ENCODE measurements around the gene CD300E. TPM values are rescaled to one million over a fixed set of nuclear protein-coding genes. Genes with fewer than 3 reads are reported as not detected.

Gene CD300E
- total RNA-seq, 1 experiment from 2014 or later: not detected

DNA sequence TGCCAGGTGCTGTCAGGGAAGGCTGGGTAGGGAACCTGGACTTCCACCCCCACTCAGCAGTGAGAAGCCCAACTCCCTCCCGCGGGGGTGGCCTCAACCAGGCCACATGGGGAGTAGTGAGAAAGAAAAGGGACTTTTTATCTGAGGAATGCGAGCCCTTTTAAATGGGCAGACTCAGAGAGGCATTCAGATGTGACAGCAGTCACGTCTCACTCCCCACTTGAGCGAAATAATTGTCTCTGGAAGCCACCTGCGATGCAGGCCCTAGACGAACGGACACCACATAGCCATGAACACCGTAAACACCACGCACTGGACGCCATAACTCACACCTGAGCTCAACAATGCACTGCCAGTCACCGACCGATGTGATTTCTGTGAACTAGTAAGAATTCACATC lies 11.9 kb upstream of the CD300E start:
- ChIA-PET CTCF (interaction anchor here (0.7 kb wide), 1 partner anchor 271 kb away, joined by 4 read pairs; no protein-coding TSS in a partner anchor), POLR2A (ENCODE audit: low non-redundant PET) (no interaction called here)
- H3K36me3 ChIP-seq (ENCODE audit: insufficient read depth, low read length, poor library complexity, severe bottlenecking): no peaks in the 10 kb centered on the region
- no peak for DNase-seq (ENCODE audit: low spot score)
- no peaks in the 10 kb centered on the region for H3K4me1 ChIP-seq (ENCODE audit: insufficient read depth, low read length, poor library complexity, severe bottlenecking)
- no peak overlapping the region for H3K4me3 ChIP-seq (ENCODE audit: low read depth, low read length, poor library complexity, severe bottlenecking)
- no peaks in the 10 kb centered on the region for H3K9me3 ChIP-seq (ENCODE audit: low read depth, low read length, poor library complexity, severe bottlenecking)
- intact Hi-C loops (cut with micrococcal nuclease; ENCODE audit: unreplicated experiment): no loop called here
- H3K27ac ChIP-seq (ENCODE audit: low read depth, low read length, poor library complexity, severe bottlenecking): no peak overlapping the region
- BruUV-seq (replicated peaks): no TSS peak
- peaks cover 8% of the 10 kb centered on the region for H3K27me3 ChIP-seq (replicated peaks; ENCODE audit: insufficient read depth, low read depth, low read length, poor library complexity)
- TF ChIP-seq CTCF (conservative IDR thresholded peaks at IDR 0.05; ENCODE audit: low read depth, low read length): no peak
- no peak for TF ChIP-seq EZH2 (IDR thresholded peaks at IDR 0.05; ENCODE audit: borderline replicate concordance, low read depth, low read length, poor library complexity, severe bottlenecking)

DNA sequence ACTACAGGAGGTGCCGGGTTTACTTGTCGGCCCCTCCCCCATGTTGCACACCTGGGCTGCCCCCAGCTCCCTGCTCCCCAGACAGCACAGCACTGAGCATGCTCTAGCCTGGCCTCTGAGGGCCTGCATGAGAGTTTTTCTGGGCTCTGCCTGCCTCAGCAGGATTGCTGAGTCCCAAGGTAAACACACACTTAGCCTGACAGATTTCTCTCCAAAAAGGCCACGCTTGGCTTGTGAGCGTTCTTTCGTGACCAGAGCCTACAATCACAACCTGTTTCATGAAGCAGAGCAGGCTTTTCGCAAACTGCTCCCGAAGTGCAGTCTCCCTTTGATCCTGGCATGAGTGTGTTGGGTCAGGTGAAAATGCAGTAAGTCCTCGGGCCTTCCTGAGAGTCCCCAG lies 9.8 kb upstream of the CD300E start:
- TF ChIP-seq EZH2 (IDR thresholded peaks at IDR 0.05; ENCODE audit: borderline replicate concordance, low read depth, low read length, poor library complexity, severe bottlenecking) (no peak), CTCF (conservative IDR thresholded peaks at IDR 0.05; ENCODE audit: low read depth, low read length) (no peak)
- no TSS peak for BruUV-seq (replicated peaks)
- no peak overlapping the region for H3K4me3 ChIP-seq (ENCODE audit: low read depth, low read length, poor library complexity, severe bottlenecking)
- H3K36me3 ChIP-seq (ENCODE audit: insufficient read depth, low read length, poor library complexity, severe bottlenecking): no peaks in the 10 kb centered on the region
- no peaks in the 10 kb centered on the region for H3K4me1 ChIP-seq (ENCODE audit: insufficient read depth, low read length, poor library complexity, severe bottlenecking)
- POLR2A ChIA-PET (ENCODE audit: low non-redundant PET): no interaction called here
- no peak overlapping the region for H3K27ac ChIP-seq (ENCODE audit: low read depth, low read length, poor library complexity, severe bottlenecking)
- no peak for DNase-seq (ENCODE audit: low spot score)
- CTCF ChIA-PET: interaction anchor here (0.7 kb wide), 1 partner anchor 39 kb away, joined by 14 read pairs; no protein-coding TSS in a partner anchor
- intact Hi-C loops (cut with micrococcal nuclease; ENCODE audit: unreplicated experiment): no loop called here
- H3K9me3 ChIP-seq (ENCODE audit: low read depth, low read length, poor library complexity, severe bottlenecking): no peaks in the 10 kb centered on the region
- H3K27me3 ChIP-seq (replicated peaks; ENCODE audit: insufficient read depth, low read depth, low read length, poor library complexity): no peaks in the 10 kb centered on the region

GRCh38 chr17:74632617-74633016 lies 9.1 kb upstream of the CD300E start:
- no peak for TF ChIP-seq EZH2 (IDR thresholded peaks at IDR 0.05; ENCODE audit: borderline replicate concordance, low read depth, low read length, poor library complexity, severe bottlenecking)
- no peak for TF ChIP-seq CTCF (conservative IDR thresholded peaks at IDR 0.05; ENCODE audit: low read depth, low read length)
- intact Hi-C loops (cut with micrococcal nuclease; ENCODE audit: unreplicated experiment): no loop called here
- ChIA-PET POLR2A (ENCODE audit: low non-redundant PET) (no interaction called here), CTCF (interaction anchor here (0.6 to 0.7 kb wide), 3 partner anchors 40 to 1949 kb away, joined by 3 to 14 read pairs (median 3); no protein-coding TSS in a partner anchor)
- no peak overlapping the region for H3K4me3 ChIP-seq (ENCODE audit: low read depth, low read length, poor library complexity, severe bottlenecking)
- BruUV-seq (replicated peaks): no TSS peak
- H3K9me3 ChIP-seq (ENCODE audit: low read depth, low read length, poor library complexity, severe bottlenecking): no peaks in the 10 kb centered on the region
- H3K36me3 ChIP-seq (ENCODE audit: insufficient read depth, low read length, poor library complexity, severe bottlenecking): no peaks in the 10 kb centered on the region
- no peaks in the 10 kb centered on the region for H3K4me1 ChIP-seq (ENCODE audit: insufficient read depth, low read length, poor library complexity, severe bottlenecking)
- no peak for DNase-seq (ENCODE audit: low spot score)
- no peaks in the 10 kb centered on the region for H3K27me3 ChIP-seq (replicated peaks; ENCODE audit: insufficient read depth, low read depth, low read length, poor library complexity)
- no peak overlapping the region for H3K27ac ChIP-seq (ENCODE audit: low read depth, low read length, poor library complexity, severe bottlenecking)

All from A673 (cell line).